ENCODE results near the gene SPC24. TPM values are rescaled to one million over a fixed set of nuclear protein-coding genes. Genes with fewer than 3 reads are reported as not detected.
A peak's percentile ranks its signal among the peaks of the same experiment; 100 is the strongest.

Gene SPC24
- total RNA-seq, 1 experiment from 2014 or later, result 33.9 TPM

GRCh38 chr19:11204076-11204602 is 48.6 kb upstream of the SPC24 start:
- BruUV-seq (replicated peaks), result no TSS peak
- intact Hi-C loops (cut with micrococcal nuclease), result loop anchor here (1.0 to 5.0 kb wide), 4 partner anchors 67 to 267 kb away; no protein-coding TSS in a partner anchor
- H3K27me3 ChIP-seq (ENCODE audit: insufficient read depth, low read length), result no peaks in the 10 kb centered on the region
- no peak for DNase-seq (ENCODE audit: low read depth, low spot score)
- ATAC-seq, result peak; percentile 11; the same call in 1 of the 2 replicates
- H3K4me2 ChIP-seq (ENCODE audit: low read length), result 0 out of 2 replicates have a peak overlapping the region, but pooled peaks have one; percentile 19
- H3K9me2 ChIP-seq (ENCODE audit: insufficient read depth), result no peaks in the 10 kb centered on the region
- no peak overlapping the region for H3K4me3 ChIP-seq (replicated peaks in 1 of 2; ENCODE audit: low read depth in 1 of 2, low read length in 2 of 2)
- CTCF ChIA-PET, result interaction anchor here (0.8 to 1.8 kb wide), 6 partner anchors 48 to 267 kb away, joined by 3 to 11 read pairs (median 4); no protein-coding TSS in a partner anchor
- H4K20me1 ChIP-seq (ENCODE audit: insufficient read depth), result no peaks in the 10 kb centered on the region
- H3K4me1 ChIP-seq (ENCODE audit: control insufficient read depth in 1 of 2, insufficient read depth in 2 of 2, low read length in 2 of 2), result peaks cover 6 to 13% of the 10 kb centered on the region in 2 experiments; a peak in 3 of 4 replicates
- no peak overlapping the region for H3K27ac ChIP-seq (ENCODE audit: low read depth, low read length)
- H3K79me2 ChIP-seq (ENCODE audit: insufficient read depth, low read length), result no peaks in the 10 kb centered on the region
- no peak overlapping the region for H2AFZ ChIP-seq (ENCODE audit: low read depth, low read length, poor library complexity, severe bottlenecking)
- H3K9ac ChIP-seq (ENCODE audit: low read length), result no peak overlapping the region
- RAD21 ChIA-PET (ENCODE audit: low non-redundant PET in 1 of 2, low total read pairs in 2 of 2, uncharacterized antibody in 2 of 2, unreplicated experiment in 2 of 2), result interaction anchor here in 1 of 2 experiments (0.6 to 1.8 kb wide), 2 partner anchors 66 to 69 kb away, joined by 3 to 5 read pairs; no protein-coding TSS in a partner anchor
- peaks cover 0 to 3% of the 10 kb centered on the region in 2 experiments; a peak in 1 of 4 replicates for H3K36me3 ChIP-seq (ENCODE audit: control insufficient read depth in 1 of 2, insufficient read depth in 2 of 2, low read length in 2 of 2)
- POLR2A ChIA-PET, result no interaction called here
- TF ChIP-seq ZFX (IDR thresholded peaks at IDR 0.05) (no peak), EZH2 (IDR thresholded peaks at IDR 0.05) (no peak), CEBPB (IDR thresholded peaks at IDR 0.05; ENCODE audit: low read depth) (no peak), TCF7L2 (IDR thresholded peaks at IDR 0.05; ENCODE audit: borderline replicate concordance, extremely low read depth, insufficient read depth, insufficient read length) (no peak), FOSL1 (IDR thresholded peaks at IDR 0.05; ENCODE audit: low read depth) (no peak), YY1 (IDR thresholded peaks at IDR 0.05; ENCODE audit: extremely low read depth, insufficient replicate concordance, low read depth, low read length) (no peak), SRF (IDR thresholded peaks at IDR 0.05; ENCODE audit: low read depth) (no peak), RAD21 (IDR thresholded peaks at IDR 0.05; ENCODE audit: low read depth) (no peak), MAX (IDR thresholded peaks at IDR 0.05) (no peak), ELF1 (IDR thresholded peaks at IDR 0.05; ENCODE audit: borderline replicate concordance, low read depth) (no peak), ZBTB33 (IDR thresholded peaks at IDR 0.05; ENCODE audit: extremely low read depth, insufficient replicate concordance, low read length) (no peak), JUND (IDR thresholded peaks at IDR 0.05) (no peak), POLR2A (IDR thresholded peaks at IDR 0.05; ENCODE audit: borderline replicate concordance, extremely low read depth, insufficient read depth, insufficient read length) (no peak), EZH2phosphoT487 (IDR thresholded peaks at IDR 0.05; ENCODE audit: borderline replicate concordance) (no peak), CTCF (IDR thresholded peaks at IDR 0.05 in 2 of 3, conservative IDR thresholded peaks at IDR 0.05 in 1 of 3; ENCODE audit: borderline replicate concordance in 1 of 3, insufficient read depth in 1 of 3, low read depth in 2 of 3, low read length in 2 of 3) (no peak), ZNF274 (IDR thresholded peaks at IDR 0.05; ENCODE audit: low read depth, low read length) (no peak)
- no peaks in the 10 kb centered on the region for H3K9me3 ChIP-seq (ENCODE audit: control insufficient read depth in 1 of 2, insufficient read depth in 1 of 2, low read depth in 1 of 2, low read length in 2 of 2)

All from HCT116 (cell line).